OCI-LY1 (cell line): ENCODE measurements around the gene NPAS2.

Experiments used
- H2AFZ ChIP-seq: fragments of 200-600 bp; sonication (generic), shearing (Covaris generic); 2 replicates; pipeline ENCODE4 v1.6.0; 2014; ENCODE audit warnings: antibody characterized with exemption, mild to moderate bottlenecking, low read length
- H3F3A ChIP-seq: fragments of 200-600 bp; sonication (generic), shearing (Covaris generic); 2 replicates; pipeline ENCODE4 v1.6.0; 2014; ENCODE audit warnings: mild to moderate bottlenecking, antibody characterized with exemption, low read length, moderate library complexity; ENCODE audit not compliant: insufficient read depth
- H3K27ac ChIP-seq: fragments of 200-600 bp; sonication (generic); 2 replicates; pipeline ENCODE4 v1.5.1; 2014; ENCODE audit warnings: low read length, mixed run types, mild to moderate bottlenecking, low read depth; ENCODE audit not compliant: poor library complexity, severe bottlenecking
- H3K27me3 ChIP-seq: fragments of 200-600 bp; sonication (generic); 2 replicates; pipeline ENCODE4 v1.6.0; 2014; ENCODE audit warnings: antibody characterized with exemption, mild to moderate bottlenecking, low read length, moderate library complexity; ENCODE audit not compliant: insufficient read depth
- H3K36me3 ChIP-seq: fragments of 200-600 bp; sonication (generic); 2 replicates; pipeline ENCODE4 v1.6.1; 2014; ENCODE audit warnings: mild to moderate bottlenecking, antibody characterized with exemption, low read length, moderate library complexity, mixed read lengths; ENCODE audit not compliant: insufficient read depth
- H3K4me1 ChIP-seq: fragments of 200-600 bp; sonication (generic); 2 replicates; pipeline ENCODE4 v1.5.1; 2014; ENCODE audit warnings: mild to moderate bottlenecking, low read length, moderate library complexity; ENCODE audit not compliant: insufficient read depth, severe bottlenecking
- H3K4me2 ChIP-seq: fragments of 200-600 bp; sonication (generic), shearing (Covaris generic); 2 replicates; pipeline ENCODE4 v1.6.1; 2014; ENCODE audit warnings: low read length
- H3K4me3 ChIP-seq: fragments of 200-600 bp; sonication (generic); 2 replicates; pipeline ENCODE4 v1.5.1; 2014; ENCODE audit warnings: low read length, low read depth, mild to moderate bottlenecking, mixed read lengths; ENCODE audit not compliant: poor library complexity, severe bottlenecking
- H3K79me2 ChIP-seq: fragments of 200-600 bp; shearing (Covaris generic); 2 replicates; pipeline ENCODE4 v1.6.1; 2016; ENCODE audit warnings: mixed run types, low read length, mixed read lengths; ENCODE audit not compliant: insufficient read depth
- H3K9ac ChIP-seq: fragments of 200-600 bp; sonication (generic), shearing (Covaris generic); 2 replicates; pipeline ENCODE4 v1.6.1; 2014; ENCODE audit warnings: mild to moderate bottlenecking, low read length, mixed read lengths
- H3K9me2 ChIP-seq: fragments of 200-600 bp; sonication (generic), shearing (Covaris generic); 2 replicates; pipeline ENCODE4 v1.6.1; 2014; ENCODE audit warnings: low read depth, mild to moderate bottlenecking, low read length, mixed read lengths
- H3K9me3 ChIP-seq: fragments of 200-600 bp; shearing (Covaris generic); 2 replicates; pipeline ENCODE4 v1.6.1; 2014; ENCODE audit warnings: low read length, mixed read lengths
- H4K20me1 ChIP-seq: fragments of 200-600 bp; sonication (generic), shearing (Covaris generic); 2 replicates; pipeline ENCODE4 v1.6.0; 2016; ENCODE audit warnings: mild to moderate bottlenecking, low read length; ENCODE audit not compliant: insufficient read depth
- EZH2 ChIP-seq: fragments of 200-600 bp; sonication (generic), shearing (Covaris generic); IDR thresholded peaks from 2 replicates; pipeline ENCODE4 v1.8.0; 2017; ENCODE audit warnings: borderline replicate concordance, mixed run types, mild to moderate bottlenecking, antibody characterized with exemption, low read length, moderate library complexity, mixed read lengths
- TF ChIP-seq, protein P1 (sequence below): fragments of 200-600 bp; sonication (generic), shearing (Covaris generic); IDR thresholded peaks from 2 replicates; pipeline ENCODE4 v1.5.1; 2017; ENCODE audit warnings: mild to moderate bottlenecking, antibody characterized with exemption, low read length, moderate library complexity, mixed read lengths

NPAS2 gene

DNA sequence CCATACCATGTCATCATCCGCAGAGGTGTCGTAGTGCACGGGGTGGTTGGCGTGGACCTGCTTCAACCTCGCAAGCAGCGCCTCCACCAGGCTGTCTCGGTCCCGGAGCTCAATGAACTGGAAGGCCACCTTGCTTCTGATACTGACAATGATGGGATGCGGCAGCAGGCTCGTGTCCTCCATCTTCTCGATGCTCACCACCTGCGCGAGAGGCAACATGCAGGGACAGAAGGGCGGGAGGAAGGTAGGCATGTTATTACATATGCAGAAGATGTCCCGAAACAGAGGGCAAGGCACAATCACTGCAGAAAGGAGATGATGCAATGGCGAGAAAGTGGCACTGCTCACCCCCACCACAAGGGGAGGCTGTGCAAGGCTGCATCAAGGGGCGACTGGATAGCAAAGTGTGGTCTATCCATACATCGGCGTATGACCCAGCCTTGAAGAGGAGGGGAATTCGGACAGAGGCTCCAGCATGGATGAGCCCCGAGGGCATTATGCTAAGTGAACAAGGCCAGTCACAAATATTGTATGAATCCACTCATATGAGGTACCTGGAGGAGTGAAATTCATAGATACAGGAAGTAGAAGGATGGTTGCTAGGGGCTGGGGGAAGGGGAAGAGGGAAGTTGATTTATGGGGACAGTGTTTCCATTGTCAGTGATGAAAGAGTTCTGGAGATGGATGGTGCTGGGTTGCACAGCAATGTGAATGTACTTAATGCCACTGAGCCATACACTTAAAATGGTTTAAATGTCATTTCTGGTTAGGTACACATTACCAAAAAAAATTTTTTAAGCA is 218.7 kb downstream of the NPAS2 start:
- Histone ChIP-seq H3K27ac (no peak overlapping the region), H3F3A (no peaks in the 10 kb centered on the region), H4K20me1 (no peaks in the 10 kb centered on the region), H3K9me2 (no peaks in the 10 kb centered on the region), H3K27me3 (peaks cover 5% of the 10 kb centered on the region; the same call in 1 of the 2 replicates), H3K4me2 (no peak overlapping the region), H3K4me1 (no peaks in the 10 kb centered on the region), H3K9me3 (no peaks in the 10 kb centered on the region), H3K79me2 (no peaks in the 10 kb centered on the region), H3K4me3 (no peak overlapping the region), H3K36me3 (no peaks in the 10 kb centered on the region), H3K9ac (no peak overlapping the region), H2AFZ (no peak overlapping the region)
- TF ChIP-seq EZH2: no peak
- TF ChIP-seq, protein P1, sequence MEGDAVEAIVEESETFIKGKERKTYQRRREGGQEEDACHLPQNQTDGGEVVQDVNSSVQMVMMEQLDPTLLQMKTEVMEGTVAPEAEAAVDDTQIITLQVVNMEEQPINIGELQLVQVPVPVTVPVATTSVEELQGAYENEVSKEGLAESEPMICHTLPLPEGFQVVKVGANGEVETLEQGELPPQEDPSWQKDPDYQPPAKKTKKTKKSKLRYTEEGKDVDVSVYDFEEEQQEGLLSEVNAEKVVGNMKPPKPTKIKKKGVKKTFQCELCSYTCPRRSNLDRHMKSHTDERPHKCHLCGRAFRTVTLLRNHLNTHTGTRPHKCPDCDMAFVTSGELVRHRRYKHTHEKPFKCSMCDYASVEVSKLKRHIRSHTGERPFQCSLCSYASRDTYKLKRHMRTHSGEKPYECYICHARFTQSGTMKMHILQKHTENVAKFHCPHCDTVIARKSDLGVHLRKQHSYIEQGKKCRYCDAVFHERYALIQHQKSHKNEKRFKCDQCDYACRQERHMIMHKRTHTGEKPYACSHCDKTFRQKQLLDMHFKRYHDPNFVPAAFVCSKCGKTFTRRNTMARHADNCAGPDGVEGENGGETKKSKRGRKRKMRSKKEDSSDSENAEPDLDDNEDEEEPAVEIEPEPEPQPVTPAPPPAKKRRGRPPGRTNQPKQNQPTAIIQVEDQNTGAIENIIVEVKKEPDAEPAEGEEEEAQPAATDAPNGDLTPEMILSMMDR: peak; percentile 52; the same call in 1 of the 2 replicates

DNA sequence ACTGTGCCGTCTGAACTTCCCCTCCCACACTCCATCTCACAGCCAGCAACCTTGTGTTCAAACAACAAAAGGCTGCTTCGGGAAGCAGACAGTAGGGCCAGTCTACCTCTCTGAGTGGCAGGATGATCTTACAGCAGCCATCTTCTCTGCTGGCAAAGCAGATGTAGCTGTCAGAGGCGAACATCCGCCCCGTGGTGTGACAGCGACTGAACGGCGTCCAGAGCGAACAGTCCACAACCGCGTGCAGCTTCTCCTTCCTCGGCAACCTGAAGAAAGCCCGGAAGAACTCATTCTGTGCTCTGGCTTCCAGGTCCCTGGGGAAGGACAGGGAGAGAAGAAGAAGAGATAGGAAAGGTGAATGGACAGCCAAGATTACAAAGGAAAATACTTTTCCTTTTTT is 220.1 kb downstream of the NPAS2 start:
- Histone ChIP-seq H3K36me3 (no peaks in the 10 kb centered on the region), H3K4me3 (no peak overlapping the region), H3K9ac (no peak overlapping the region), H3K27ac (no peak overlapping the region), H3K27me3 (peaks cover 5% of the 10 kb centered on the region; the same call in 1 of the 2 replicates), H3K9me2 (no peaks in the 10 kb centered on the region), H3K4me1 (no peaks in the 10 kb centered on the region), H2AFZ (no peak overlapping the region), H3K4me2 (no peak overlapping the region), H3F3A (no peaks in the 10 kb centered on the region), H3K79me2 (no peaks in the 10 kb centered on the region), H3K9me3 (no peaks in the 10 kb centered on the region), H4K20me1 (no peaks in the 10 kb centered on the region)
- TF ChIP-seq, protein P1: no peak
- no peak for TF ChIP-seq EZH2

DNA sequence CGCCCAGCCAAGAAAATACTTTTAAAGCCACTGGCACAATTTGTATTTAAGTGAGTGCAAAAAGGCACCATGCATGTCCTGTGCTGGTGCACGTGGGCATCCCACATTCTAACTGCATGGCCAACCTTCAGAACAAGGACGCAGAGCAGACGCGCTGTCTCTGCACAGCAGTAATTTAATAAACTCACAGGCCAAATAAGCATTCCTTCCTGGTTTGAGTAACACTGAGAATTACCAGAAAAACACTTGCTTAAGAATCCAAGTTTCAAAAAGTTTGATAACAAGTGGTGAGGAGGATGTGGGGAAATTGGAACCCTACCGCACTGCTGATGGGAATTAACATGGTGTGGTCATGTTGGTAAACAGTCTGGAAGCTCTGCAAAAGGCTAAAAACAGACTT is 220.8 kb downstream of the NPAS2 start:
- no peak overlapping the region for H3K9ac ChIP-seq
- H4K20me1 ChIP-seq: no peaks in the 10 kb centered on the region
- H3K79me2 ChIP-seq: no peaks in the 10 kb centered on the region
- no peaks in the 10 kb centered on the region for H3F3A ChIP-seq
- H3K27me3 ChIP-seq: peaks cover 4% of the 10 kb centered on the region; the same call in 1 of the 2 replicates
- no peaks in the 10 kb centered on the region for H3K36me3 ChIP-seq
- H3K4me1 ChIP-seq: no peaks in the 10 kb centered on the region
- H3K27ac ChIP-seq: no peak overlapping the region
- no peak for TF ChIP-seq EZH2
- TF ChIP-seq, protein P1: no peak
- no peak overlapping the region for H2AFZ ChIP-seq
- H3K9me3 ChIP-seq: no peaks in the 10 kb centered on the region
- no peak overlapping the region for H3K4me3 ChIP-seq
- H3K9me2 ChIP-seq: no peaks in the 10 kb centered on the region
- H3K4me2 ChIP-seq: no peak overlapping the region
